Measurements from ENCODE around the gene APBB2. TPM values are rescaled to one million over a fixed set of nuclear protein-coding genes. Genes with fewer than 3 reads are reported as not detected.
"Not testable (repeated sequence)": the region's sequence is repeated elsewhere in the genome, so short reads cannot be mapped to it uniquely, and the experiment has no call there.

APBB2 gene
- total RNA-seq, 1 donor from 2014 or later: 124 TPM

DNA sequence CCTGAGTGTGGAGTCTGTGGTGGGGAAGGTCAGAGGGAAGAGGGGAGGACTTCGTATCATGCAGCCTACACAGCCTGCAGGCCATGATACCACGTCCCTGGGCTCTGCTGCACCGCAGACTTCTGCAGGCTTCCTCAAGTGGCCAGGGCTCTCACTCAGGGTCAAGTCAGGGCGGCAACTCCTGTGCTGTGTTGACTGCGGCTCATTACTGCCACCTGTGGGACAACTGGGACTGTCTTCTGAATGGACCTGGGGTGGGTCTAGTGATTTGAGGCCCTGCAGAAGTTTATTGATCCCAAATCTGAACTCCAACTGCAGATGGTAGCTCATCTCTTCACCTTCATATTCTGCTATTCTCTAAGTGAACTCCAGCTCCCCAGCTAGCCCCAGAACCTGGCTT is 297.5 kb downstream of the APBB2 start:
- DNase-seq (ENCODE audit: extremely low read depth, low read depth, low spot score): no peak

DNA sequence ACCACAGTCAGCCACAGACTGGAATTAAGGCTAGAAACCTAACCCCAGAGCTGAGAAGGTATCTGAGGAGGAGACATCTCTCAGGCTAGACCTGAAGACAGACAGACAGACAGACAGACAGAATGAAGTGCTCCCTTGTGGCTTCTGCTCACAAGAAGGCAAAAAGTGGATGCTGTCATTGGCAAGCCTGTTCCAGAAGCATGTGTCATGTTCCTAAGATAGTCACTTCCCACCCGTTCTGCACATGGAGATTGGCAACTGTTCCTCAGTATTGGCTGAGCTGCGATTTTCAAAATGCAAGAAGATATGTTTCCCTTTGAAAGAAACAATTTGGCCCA is 298.2 kb downstream of the APBB2 start:
- no peak for DNase-seq (ENCODE audit: extremely low read depth, low read depth, low spot score)

GRCh38 chr4:40915318-40916217 is 298.8 kb downstream of the APBB2 start:
- no peak for DNase-seq (ENCODE audit: extremely low read depth, low read depth, low spot score)

GRCh38 chr4:40912460-40913184 is 301.7 kb downstream of the APBB2 start:
- no peak for DNase-seq (ENCODE audit: extremely low read depth, low read depth, low spot score)

- peak; percentile 68 for DNase-seq (ENCODE audit: extremely low read depth, low read depth, low spot score)
Measured at GRCh38 chr4:40910706-40911105, 303.6 kb downstream of the APBB2 start.

DNA sequence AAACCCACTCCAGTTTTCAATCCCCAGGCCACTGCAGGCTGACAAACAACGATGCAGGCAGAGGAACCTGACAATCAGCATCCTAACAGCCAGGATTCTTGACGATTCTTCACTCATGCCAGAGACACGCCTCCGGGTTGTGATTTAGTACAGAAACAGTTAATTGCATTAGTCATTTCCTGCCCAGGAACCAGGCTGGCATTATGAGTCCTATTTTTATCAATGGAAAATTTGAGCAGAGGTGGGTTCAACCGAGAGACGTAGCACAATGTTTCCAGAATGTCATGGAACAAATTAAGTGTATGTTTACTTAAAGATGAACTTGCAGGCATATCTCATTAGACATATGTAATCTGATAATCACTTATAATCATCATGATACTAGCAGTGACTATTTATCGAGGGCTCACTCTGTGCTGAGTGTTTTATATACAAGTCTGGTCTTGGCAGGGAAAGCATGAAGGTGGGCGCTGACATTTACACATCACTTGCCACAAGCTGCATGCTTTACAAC is 304.9 kb downstream of the APBB2 start:
- peak; percentile 88 for DNase-seq (ENCODE audit: extremely low read depth, low read depth, low spot score)

GRCh38 chr4:40908702-40909362 is 305.5 kb downstream of the APBB2 start:
- DNase-seq (ENCODE audit: extremely low read depth, low read depth, low spot score): no peak

- DNase-seq (ENCODE audit: extremely low read depth, low read depth, low spot score): no peak
Measured at GRCh38 chr4:40908297-40908696, 306.0 kb downstream of the APBB2 start.

- DNase-seq (ENCODE audit: extremely low read depth, low read depth, low spot score): no peak
Measured at GRCh38 chr4:40905414-40905813, 308.9 kb downstream of the APBB2 start.

GRCh38 chr4:40900531-40900930 is 313.8 kb downstream of the APBB2 start:
- not testable (repeated sequence) for DNase-seq (ENCODE audit: extremely low read depth, low read depth, low spot score)

DNA sequence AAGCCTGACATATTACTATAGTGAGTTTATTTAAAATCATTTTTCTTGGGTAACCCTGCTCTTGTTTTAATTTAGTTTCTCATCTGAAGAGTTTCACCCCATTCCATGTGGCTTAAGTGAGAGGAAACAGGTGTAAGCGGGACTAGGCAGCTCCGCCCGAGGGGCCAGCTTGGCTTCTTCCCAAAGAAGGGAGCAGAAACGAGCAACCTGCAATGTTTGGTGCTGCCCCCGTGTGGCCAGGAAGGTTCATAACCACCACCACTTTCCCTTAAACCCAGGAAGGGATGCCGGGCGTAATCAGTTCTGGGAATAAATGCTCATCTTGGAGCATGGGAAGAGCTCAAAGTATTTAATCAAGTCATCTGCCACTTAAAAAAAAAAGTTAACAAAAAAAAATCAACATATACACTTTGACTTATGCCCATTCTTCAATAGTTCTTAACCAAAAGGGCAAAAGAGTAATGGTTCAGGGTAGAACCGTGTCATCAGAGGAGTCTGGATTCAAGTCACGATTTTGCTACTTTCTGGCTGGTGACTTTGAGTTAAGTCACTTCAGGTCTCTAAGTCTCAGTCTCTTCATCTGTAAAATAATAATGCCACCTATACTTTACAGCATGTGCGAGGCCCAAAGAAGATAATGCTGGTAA is 316.7 kb downstream of the APBB2 start:
- peak; percentile 20 for DNase-seq (ENCODE audit: extremely low read depth, low read depth, low spot score)

- no peak for DNase-seq (ENCODE audit: extremely low read depth, low read depth, low spot score)
Measured at GRCh38 chr4:40890764-40891163, 323.6 kb downstream of the APBB2 start.

DNA sequence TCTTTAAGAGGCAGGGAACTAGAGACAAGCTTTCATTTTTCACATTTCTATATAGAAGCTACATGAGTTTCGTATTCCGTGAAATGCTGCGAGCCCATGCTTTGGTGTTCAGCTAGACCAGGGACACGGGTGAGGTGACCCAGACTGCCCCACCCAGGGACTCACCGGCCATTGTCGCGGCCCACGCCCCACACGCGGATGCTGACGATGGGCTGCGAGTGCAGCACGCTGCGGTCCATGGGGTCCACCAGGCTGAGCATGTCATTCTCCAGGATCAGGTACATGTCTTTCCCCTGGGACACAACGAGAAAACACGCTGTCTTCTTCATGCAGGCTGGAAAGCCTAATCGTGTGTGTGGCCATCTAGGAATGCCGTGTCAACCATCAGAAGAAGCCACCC is 324.1 kb downstream of the APBB2 start:
- DNase-seq (ENCODE audit: extremely low read depth, low read depth, low spot score): no peak

- DNase-seq (ENCODE audit: extremely low read depth, low read depth, low spot score): no peak
Measured at GRCh38 chr4:40888933-40889332, 325.4 kb downstream of the APBB2 start.

- no peak for DNase-seq (ENCODE audit: extremely low read depth, low read depth, low spot score)
Measured at GRCh38 chr4:40887764-40888131, 326.6 kb downstream of the APBB2 start.

DNA sequence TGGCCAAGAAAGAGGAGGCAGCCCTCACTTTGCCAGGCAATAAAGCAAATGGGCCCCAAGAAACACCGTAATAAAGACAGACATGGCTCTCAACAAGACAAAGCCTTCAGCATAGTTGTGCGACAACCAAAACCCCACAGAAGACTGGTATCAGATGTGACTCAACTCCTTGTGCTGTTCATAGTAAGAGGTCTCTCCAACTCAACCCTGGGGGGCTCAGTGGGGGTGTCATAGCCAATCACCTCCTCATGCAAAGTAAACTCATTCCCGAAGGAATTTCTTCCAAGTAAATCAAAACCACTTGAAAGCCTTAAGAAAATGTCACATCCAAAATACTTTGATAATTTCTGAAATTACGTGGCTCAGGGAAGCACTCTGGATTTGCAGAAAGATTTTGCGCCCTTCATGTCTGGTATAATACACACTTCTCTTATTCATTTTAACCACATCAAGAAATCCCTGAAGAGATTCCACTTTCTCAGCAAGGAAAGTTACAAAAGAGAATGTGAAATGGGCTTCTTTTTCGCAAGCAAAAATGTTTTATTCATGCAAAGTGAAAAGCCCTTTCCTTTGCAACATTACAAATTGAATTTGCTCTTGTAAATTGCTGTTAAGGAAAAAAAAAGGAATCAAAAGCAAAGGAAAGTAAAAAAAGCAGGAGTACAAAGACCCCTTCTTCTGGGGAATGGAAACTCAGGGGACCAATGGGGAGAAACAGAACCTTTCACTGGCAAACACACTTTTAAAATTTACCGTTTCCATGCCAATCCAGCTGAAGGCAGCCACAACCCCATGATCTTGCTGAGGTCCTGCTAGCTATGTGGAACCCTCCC is 327.2 kb downstream of the APBB2 start:
- no peak for DNase-seq (ENCODE audit: extremely low read depth, low read depth, low spot score)

DNA sequence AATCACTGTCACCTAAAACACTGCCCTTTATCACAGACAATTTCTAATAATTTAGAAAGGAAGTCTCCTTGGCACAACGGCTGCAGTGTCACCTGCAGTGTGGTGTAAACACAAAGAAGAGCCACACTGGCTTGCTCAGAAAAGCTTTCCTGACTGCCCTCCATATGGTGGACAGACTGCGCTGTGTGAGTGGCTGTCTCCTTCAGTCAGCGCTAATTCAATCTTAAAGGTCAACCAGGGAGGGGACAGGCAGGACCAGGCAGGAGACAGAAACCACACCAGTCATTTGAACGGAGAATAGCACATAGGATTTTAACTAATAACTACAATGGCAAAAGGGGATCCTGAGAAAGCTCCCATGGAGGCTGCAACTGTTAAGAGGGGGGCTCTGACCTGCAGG is 332.5 kb downstream of the APBB2 start:
- no peak for DNase-seq (ENCODE audit: extremely low read depth, low read depth, low spot score)

GRCh38 chr4:40881096-40881495 is 333.2 kb downstream of the APBB2 start:
- DNase-seq (ENCODE audit: extremely low read depth, low read depth, low spot score): no peak

- no peak for DNase-seq (ENCODE audit: extremely low read depth, low read depth, low spot score)
Measured at GRCh38 chr4:40878548-40879055, 335.7 kb downstream of the APBB2 start.

DNA sequence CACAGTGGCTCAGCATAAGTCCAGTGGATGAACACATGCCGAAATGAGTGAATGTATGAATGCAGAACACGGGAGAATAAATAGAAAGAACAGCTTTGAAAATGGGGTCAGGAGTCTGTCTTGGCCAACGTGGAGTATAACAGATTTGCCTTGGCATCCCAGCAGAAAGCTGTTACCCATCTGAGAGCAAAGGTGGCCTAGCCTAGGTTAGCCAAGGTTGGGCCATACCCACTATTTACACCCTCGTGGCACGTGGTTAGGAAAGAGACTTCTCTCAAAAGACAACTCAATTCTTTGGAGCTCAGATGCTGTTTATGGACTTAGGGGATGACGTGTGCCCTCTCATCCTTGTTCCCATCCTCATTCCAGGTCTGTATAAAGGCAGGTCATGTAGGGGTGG is 337.3 kb downstream of the APBB2 start:
- no peak for DNase-seq (ENCODE audit: extremely low read depth, low read depth, low spot score)

Measured in glomerular endothelial cell (primary cell).